NCI-H1417 (cell line): ENCODE measurements around the gene NTN5.
"Not testable (repeated sequence)": the region's sequence is repeated elsewhere in the genome, so short reads cannot be mapped to it uniquely, and the experiment has no call there.

Experiments used
- DNase-seq, 3 experiments: peaks; one replicate each; lab custom pipeline; 2025; lab: John Stamatoyannopoulos, UW

Gene NTN5

DNA sequence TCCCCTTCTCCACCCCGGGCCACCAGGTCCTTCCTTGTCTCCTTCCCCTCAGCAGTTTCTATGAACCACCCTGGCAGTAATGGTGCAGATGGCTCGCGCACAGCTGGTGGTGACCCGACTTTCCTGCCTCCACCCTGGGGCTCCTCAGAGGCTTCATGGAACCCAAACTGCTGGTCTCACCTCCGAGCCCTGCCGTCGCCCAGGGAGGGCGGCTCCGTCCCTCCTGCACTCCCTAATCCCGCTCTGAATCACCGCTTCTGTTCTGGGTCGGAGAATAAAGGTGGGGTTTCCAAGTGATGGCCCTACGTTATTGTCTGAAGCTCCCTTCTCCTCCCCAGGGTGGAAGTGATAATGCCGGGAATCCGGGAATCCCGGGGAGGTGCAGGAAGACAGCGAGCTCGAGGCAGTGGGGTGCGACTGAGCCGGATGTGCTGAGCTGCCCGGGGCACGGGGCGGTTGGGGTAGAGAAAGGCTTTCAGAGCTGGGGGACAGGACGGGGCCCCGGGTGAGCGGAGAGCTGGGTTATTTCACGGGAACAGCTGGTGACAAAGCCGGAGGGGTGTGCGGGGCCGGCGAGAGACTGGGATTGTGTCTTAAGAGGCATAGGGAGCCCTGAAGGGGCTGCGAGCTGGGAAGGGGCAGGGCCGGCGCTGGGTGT lies 23.7 kb upstream of the NTN5 start:
- DNase-seq = peak in 2 of 3 experiments; percentile 36 to 58

DNA sequence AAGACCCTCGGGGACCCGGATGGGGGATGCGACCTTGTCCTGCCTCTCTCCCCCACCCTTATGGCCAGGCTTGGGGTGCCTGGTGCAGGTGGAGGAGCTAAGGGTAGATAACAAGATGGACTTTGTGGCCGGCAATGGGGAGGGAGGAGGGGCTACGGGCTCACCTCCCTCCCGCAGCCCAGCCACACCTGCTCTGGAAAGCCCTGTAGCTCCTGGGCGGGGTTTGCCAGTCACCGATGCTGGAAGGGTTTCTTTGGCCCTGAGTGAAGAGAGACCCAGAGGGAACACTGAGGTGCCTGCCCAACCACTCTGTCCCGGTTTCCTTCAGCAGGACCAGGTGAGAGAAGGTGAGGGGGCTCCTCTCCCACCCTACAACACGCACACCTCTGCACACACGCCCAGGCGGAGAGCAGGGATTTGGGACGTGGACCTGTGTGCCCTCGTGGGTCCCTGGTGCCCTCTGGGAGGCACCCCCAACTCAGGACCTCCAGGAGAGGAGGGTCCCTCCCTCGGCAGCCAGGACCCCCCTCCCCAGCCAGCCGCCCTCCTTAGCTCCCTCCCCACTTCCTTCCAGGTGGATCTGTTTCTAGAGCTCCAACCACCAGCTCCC lies 23.0 kb upstream of the NTN5 start, which contains the start of gene FUT2:
FUT2 (plus strand) TSS at position 229 of the 610 bp plus-strand sequence. CDS start 6,986 bp downstream, outside the sequence.
- DNase-seq = peak; percentile 45 to 78 (median 56)

DNA sequence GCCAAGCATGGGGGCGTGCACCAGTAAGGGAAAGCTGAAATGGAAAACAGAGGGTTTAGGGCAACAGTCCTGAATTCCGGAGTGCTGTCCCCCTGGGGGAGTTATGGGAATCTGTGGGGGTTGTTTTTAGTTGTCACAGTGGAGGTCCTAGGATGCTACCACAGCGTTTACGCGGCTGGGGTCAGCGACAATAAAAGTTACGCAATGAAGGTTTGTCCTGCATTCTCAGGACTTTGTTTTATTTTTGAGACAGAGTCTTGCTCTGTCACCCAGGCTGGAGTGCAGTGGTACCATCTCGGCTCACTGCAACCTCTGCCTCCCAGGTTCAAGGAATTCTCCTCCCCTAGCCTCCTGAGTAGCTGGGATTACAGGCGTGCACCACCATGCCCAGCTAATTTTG lies 20.8 kb upstream of the NTN5 start:
- DNase-seq = not testable (repeated sequence)

DNA sequence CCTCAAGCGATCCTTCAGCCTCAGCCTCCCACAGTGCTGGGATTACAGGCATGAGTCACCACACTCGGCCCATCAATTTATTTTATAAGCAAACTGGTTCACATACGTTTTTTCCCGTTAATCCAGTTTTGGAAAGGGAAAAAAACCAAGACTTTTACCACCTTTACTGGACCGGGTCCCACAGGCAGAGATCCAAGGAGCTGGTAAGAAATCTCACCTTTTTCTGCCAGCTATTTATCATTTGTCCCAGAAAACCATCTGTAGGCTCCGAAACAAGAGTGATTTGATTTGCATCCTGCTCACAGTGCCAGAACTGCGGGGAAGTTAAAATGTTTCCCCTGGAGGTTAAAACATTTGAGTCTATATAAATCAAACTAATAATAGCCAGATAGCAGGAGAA lies 16.6 kb upstream of the NTN5 start:
- no peak for DNase-seq

DNA sequence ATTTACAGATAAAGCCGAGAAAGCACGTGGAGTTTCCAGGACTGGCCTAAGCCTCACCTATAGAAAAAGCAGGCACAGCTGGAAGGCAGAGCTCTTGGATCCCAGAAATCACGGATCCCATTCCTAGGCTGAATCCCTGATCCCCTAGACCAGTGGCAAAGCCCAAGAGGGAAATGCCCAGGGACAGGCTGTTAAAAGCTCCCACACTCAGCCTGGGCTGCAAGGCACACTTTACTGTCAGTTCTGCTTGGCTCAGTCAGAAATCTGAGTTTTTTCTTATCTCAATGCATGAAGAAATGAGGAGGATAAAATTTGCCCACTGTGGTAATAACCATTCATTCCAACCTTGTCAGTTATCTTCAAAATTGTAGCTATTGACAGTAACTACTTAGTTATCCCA lies 15.0 kb upstream of the NTN5 start:
- DNase-seq = no peak

DNA sequence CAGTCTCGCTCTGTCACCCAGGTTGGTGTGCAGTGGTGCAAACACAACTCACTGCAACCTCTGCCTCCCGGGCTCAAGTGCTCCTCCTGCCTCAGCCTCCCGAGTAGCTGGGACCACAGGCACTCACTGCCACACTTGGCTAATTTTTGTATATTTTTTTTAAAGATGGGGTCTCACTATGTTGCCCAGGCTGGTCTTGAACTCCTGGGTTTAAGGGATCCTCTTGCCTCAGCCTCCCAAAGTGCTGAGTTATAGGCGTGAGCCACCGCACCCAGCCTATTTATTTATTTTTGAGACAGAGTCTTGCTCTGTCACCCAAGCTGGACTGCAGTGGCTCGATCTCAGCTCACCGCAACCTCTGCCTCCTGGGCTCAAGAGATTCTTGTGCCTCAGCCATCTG lies 13.8 kb upstream of the NTN5 start:
- DNase-seq = not testable (repeated sequence)

DNA sequence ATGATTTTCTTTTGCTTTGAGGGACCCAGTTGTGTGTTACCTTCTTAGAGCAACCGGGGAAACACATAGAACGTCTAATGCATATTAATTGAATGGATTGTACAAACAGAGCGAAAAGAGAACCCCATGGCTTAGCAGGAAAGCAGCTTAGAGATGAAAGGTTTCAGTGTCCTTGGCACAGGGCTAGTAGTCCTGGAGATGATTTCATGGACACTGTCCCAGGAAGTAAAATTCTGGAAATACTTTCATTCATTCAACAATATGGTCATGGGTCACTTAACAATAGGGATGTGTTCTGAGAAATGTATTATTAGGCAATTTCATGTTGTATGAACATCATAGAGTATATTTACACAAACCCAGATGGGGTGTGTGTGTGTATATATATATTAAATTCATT lies 13.3 kb upstream of the NTN5 start:
- no peak for DNase-seq

DNA sequence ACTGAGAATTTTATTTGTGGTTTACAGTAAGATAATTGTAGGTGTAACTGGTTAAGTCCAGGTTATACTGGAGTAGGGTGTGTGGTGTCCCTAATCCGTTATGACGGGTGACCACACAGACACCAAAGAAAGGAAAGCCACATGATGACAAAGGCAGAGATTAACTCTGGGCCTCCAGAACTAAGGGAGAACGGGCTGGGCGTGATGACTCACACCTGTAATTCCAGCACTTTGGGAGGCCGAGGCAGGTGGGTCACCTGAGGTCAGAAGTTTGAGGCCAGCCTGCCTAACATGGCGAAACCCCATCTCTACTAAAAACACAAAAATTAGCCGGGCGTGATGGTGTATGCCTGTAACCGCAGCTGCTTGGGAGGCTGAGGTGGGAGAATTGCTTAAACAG lies 12.8 kb upstream of the NTN5 start:
- no peak for DNase-seq

DNA sequence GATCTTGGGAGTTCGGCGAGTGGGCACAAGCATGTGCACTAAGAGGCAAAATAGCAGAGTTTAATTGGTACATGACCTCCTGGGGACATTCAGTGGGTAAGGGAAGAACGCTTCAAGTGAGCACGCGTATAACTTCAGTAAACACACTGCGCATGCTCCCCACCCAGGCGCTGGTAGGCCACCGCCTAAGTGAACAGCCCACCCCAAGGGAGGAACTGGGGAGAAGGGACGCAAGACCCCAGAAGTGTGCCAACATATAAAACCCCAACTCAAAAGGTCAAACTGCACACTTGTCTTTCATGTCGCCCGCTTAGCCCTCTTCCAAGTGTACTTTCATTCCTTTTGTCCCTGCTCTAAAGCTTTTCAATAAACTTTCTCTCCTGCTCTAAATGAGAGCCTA lies 10.5 kb upstream of the NTN5 start:
- no peak for DNase-seq

DNA sequence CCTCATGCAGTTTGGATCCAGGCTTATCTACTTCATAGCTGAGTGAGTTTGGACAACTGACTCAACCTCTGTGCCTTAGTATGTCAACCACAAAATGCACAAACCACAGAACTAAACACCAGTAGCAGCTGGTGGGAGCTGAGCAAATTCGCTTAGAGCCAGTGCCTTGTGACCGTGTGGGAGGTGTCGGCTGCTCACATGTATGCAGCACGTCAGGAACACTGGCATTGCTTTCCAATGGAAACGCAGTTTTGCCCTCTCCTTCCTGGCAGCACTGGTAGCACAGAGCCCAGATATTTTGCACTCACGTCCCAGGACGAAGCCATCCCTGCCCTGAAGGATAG lies 8.3 kb upstream of the NTN5 start:
- no peak for DNase-seq

DNA sequence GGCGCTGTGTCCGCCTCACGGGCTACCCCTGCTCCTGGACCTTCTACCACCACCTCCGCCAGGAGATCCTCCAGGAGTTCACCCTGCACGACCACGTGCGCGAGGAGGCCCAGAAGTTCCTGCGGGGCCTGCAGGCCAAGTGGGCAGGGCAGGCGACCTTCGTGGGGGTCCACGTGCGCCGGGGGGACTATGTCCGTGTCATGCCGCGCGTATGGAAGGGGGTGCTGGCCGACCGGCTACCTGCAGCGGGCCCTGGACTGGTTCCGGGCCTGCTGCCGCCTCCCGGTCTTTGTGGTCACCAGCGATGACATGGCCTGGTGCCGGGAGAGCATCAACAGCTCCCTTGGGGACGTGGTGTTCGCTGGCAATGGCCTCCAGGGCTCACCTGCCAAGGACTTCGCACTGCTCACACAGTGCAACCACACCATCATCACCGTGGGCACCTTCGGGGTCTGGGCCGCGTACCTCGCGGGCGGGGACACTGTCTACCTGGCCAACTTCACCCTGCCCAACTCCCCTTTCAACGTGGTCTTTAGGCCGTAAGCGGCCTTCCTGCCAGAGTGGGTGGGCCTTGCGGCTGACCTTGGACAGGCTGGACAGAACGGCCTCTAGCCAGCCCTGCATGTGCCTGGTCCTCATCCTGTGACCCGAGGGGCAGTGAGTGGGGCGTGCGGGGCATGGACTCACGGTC lies 7.8 kb upstream of the NTN5 start:
- DNase-seq = no peak

DNA sequence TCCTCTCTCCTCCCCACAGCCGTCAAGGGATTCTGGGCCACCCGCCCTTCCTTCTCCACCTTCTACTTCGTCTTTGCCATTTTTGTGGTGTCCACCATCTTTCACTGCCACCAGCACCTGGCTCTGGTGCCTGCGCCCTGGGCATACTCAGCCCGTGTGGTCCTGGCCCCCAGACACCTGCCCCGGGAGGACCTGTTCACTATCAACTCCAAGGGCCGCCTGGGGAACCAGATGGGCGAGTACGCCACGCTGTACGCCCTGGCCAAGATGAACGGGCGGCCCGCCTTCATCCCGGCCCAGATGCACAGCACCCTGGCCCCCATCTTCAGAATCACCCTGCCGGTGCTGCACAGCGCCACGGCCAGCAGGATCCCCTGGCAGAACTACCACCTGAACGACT lies 7.2 kb upstream of the NTN5 start:
- not testable (repeated sequence) for DNase-seq

DNA sequence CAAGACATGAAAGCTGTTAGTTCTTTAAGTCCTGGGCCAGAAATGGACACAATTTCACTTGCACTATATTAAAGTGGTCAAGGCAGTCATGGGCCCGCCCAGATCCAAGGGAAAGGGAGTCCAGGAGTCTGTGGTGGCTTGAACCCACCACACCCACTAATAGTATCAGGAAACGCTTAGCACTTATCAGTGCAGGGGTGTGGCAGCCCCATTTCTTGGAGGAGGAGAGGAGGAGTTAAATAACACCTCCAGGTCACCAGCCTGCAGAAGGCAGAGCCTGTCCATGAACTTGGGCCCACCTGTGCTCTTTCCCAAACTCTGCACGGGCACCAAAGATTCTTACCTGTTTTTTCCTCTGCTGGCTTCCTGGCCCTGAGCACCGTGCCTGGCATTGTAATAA lies 5.4 kb upstream of the NTN5 start:
- DNase-seq = no peak

DNA sequence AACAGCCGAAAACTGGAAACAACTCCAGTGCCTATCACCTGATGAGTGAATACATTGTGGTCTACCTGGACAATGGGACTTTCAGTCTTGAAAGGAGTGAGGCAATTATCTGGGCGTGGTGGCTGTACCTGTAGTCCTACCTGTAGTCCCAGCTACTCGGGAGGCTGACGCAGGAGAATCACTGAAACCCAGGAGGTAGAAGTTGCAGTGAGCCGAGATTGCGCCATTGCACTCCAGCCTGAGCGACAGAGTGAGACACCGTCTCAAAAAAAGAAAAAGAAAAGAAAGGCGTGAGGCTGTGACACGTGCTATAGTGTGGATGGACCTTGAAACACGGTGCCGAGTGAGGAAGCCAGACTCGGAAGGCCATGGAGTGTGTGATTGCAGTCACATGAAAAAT lies 4.1 kb upstream of the NTN5 start:
- DNase-seq = no peak

DNA sequence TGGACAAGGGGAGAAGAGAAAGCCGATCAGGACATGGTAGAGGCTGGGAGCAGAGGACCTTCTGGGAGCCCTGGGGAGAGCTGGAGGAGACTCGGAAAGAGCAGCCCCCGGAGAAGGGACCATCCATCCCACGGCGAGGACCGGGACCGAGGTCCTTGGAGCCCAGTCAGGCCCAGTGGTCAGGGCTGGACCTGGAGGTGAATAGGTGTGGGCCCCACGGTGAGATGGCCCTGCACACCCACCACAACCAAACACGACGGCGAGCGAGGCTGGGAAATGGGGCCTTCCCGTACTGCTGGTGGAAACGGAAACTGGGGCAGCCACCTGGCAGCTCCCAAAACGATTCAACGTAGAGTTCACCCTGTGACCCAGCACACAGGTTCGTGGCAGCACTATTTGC lies 3.7 kb upstream of the NTN5 start:
- no peak for DNase-seq

DNA sequence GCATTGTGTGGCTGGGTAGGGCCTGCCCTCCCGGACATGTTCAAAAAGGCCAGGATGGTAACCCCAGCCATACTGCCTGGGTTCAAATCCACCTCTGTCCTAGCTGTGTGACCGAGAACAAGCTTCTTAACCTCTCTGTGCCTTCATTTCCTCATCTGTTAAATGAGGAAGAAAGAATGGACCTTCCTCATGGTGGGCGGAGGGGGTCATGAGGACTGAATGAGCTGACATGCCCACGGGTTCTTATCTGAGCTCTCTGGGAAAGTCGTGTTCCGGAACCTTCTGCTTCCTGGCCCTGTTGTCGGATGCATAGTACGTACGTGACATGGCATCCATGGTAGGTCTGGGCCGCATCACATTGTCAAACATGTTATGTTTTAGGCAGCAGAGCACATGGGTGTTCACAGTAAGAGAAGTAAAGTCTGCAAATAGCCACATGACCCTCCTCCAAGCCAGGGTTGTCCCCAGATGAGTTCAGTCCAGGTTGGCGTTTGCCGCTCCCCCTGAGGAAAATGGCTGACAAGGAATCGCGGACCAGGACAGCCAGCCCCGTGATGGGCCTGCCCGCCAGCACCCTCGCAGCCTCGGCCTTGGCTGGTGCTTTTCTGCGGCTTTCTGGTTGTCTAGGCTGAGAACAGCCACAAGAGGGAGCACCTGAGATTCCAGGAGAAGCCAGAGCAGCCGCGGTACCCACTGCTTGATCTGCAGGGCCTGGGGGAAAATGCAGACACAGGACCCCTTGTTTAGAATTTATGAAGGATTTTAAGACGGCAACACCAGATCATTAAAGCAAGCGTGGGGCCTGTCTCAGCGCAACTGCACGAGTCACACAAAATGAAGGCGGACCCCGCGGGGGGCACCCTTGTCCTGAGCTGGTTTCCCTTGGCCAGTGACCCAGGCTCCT lies 2.4 kb upstream of the NTN5 start:
- peak; percentile 61 to 89 (median 87) for DNase-seq

DNA sequence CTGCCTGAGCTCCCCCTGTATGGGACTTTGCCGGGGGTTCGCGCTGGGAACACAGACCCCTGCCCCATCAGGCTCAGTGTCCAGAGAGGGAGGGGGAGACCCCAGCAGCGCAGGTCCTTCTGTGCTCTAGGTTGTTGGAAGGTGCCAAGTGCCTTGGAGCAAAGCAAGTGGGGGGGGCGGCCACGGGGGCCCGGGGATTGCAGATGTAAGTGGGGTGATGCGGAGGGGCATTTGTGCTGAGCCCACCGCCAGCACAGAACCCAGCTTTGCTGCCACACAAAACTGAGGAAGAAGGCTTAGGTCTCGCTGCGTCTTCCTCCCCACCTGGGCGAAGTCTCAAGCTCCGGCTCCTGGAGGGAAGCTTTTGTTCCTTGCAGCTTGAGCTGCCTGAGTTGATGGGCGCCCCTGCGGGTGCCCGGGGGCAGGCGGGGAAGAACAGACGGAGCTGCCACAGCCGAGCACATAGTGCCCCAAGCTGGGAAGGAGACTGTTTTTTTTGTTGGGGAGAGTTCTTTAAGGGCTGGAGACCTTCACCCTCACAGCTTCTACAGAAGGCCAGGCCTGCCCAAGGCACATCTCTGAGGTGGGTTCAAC lies 1.5 kb upstream of the NTN5 start:
- DNase-seq = no peak

DNA sequence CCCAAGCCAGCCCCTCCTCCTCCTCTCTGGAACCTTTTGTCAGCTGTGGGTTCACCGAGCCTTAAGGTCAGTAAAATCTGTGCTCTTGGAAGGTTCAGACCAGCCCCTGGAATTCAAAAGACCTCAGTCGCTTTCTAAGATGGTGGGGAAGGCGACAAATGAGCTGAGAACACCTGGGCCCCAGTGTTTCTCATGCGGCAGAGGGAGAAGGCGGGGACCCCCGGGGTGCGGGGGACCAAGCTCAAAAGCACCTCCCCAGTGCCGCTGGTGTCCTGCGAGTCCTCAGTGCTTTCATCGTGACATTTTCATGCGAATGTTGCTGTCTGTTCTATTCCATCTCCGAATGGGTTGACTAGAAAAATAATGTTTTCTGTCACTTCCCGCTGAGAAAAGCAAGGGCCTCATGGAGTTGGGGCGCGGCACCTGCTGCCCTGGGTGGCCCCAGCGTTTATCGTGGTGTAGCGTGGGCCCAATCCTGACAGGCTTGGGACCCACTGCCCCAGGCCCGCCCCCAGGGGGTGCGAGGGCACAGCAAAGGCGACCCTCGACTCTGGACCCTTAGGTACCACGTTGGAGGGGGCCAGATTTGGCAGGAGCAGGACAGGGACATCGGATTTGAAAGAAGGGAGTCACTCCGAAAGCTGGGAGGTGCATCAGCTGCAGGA lies 751 bp upstream of the NTN5 start:
- no peak for DNase-seq

DNA sequence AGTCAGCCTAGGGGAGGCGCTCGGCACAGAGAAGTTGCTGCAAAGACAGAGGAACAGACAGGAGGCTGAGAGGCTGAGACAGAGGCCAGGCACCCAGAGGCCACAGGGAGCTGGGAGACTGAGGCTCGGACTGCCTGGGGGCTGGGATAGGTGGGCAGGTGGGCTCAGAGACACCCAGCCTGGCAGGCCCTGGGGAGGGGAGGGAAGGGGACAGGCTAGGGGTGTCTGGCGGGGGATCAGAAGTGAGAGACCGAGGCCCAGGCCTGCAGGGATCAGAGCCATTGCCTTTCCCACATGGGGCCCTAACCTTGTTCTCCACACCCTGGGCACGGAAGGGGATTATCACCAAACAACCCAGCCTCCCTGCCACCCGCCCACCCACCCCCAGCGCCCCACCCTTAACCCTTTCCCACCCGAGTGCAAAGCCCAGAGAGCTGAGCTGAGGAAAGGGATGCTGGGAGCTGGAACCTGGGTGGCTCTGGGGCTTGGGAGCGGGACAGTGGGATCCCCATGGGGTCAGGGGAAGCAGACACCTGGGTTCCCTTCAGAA lies 1.3 kb downstream of the NTN5 start:
- DNase-seq = no peak

DNA sequence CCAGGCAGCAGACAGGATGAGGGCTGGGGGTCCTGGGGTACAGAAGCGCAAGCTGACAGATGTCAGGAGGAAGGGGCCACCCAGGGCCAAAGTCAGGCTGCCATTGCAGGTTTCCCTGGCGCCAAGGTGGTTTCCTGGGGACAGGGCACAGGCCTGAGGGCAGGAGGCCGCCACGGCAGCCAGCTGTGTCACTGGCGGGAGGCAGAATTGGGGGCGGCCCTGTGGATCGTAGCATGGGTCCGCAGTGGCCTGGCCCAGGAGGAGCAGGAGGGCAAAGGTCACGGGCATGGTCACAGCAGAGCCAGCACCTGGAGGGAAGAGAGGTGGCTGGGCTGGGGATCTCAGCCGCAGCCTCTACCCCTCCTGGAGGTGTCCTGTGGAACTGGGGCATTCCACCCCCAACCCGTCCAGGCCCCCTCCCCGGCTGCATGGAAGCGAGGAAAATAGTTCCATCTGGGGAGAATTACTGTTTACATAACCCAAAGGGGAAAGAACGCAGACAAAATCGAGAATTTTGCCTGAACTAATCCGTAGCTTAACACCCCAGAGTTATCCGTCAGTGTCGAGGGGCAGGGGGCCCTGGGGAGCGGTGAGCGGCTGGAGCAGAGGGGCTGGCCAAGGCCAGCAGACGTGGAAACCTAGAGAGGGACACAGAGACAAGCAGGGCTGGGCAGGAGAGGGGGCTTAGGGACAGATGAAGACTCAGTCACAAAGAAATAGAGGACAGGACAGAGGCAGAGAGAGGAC lies 1.9 kb downstream of the NTN5 start:
- no peak for DNase-seq
